NB4 (cell line): ENCODE data around the gene SLC39A5.

Experiments
- DNase-seq: peaks from one replicate; pipeline ENCODE4 v3.0.0; 2010; ENCODE audit warnings: low read depth
- H3K4me3 ChIP-seq: one replicate; pipeline ENCODE4 v1.5.1; 2011; ENCODE audit warnings: mild to moderate bottlenecking, low read depth, low read length, moderate library complexity
- MYC ChIP-seq: IDR thresholded peaks from 2 replicates; pipeline ENCODE4 v1.6.1; 2011; ENCODE audit warnings: low read depth, low read length
- POLR2A ChIP-seq: IDR thresholded peaks from 2 replicates; pipeline ENCODE4 v1.6.1; 2011; ENCODE audit warnings: mild to moderate bottlenecking; ENCODE audit not compliant: insufficient read length; ENCODE audit errors: extremely low read depth
- TF ChIP-seq, protein P1 (sequence below): IDR thresholded peaks from one replicate; pipeline ENCODE4 v1.5.1; 2012; ENCODE audit warnings: low read depth, low read length
- TF ChIP-seq, protein P2 (sequence below): IDR thresholded peaks from 2 replicates; pipeline ENCODE4 v1.6.1; 2011; ENCODE audit warnings: low read depth, low read length

The SLC39A5 gene

DNA sequence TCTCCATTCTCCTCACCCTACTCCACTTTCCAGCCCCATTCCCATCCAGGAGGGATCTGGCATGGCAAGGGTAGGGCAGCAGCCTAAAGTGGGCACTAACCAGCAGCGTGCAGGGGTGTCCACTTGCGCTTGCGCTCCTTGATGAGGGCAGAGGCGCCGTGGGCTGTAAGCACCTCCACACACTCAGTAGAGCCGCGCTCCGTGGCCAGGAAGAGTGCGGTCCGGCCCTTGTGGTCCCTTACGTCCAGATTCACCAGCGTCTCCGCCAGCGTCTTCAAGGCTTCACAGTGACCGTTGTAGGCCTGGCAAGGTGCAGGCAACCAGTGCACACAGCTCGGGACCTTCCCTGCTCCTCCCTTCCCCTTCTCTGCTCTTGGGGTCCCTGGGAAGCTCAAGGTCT is 18.1 kb downstream of the SLC39A5 start:
- no peak overlapping the region for H3K4me3 ChIP-seq
- no peak for DNase-seq
- TF ChIP-seq, protein P1, sequence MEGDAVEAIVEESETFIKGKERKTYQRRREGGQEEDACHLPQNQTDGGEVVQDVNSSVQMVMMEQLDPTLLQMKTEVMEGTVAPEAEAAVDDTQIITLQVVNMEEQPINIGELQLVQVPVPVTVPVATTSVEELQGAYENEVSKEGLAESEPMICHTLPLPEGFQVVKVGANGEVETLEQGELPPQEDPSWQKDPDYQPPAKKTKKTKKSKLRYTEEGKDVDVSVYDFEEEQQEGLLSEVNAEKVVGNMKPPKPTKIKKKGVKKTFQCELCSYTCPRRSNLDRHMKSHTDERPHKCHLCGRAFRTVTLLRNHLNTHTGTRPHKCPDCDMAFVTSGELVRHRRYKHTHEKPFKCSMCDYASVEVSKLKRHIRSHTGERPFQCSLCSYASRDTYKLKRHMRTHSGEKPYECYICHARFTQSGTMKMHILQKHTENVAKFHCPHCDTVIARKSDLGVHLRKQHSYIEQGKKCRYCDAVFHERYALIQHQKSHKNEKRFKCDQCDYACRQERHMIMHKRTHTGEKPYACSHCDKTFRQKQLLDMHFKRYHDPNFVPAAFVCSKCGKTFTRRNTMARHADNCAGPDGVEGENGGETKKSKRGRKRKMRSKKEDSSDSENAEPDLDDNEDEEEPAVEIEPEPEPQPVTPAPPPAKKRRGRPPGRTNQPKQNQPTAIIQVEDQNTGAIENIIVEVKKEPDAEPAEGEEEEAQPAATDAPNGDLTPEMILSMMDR = no peak
- TF ChIP-seq, protein P2, sequence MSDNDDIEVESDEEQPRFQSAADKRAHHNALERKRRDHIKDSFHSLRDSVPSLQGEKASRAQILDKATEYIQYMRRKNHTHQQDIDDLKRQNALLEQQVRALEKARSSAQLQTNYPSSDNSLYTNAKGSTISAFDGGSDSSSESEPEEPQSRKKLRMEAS = no peak

DNA sequence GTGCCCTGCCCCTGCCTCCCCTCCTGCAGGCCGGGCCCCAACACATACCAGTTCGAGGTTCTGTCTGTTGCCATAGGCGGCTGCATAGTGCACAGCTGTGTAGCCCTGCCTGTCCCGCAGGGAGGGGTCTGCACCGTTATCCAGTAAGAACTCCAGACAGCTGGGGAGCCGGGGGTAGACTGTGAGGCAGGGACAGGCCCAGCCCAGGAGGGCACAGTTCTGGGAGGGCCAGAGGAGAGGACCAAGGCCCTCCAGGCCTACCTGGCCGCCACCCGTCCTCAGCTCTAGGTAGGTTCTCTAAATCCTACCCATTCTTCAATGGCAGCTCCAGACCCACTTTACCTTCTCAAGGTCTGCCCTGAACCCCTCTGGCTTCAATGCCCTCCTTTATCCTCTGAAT is 18.9 kb downstream of the SLC39A5 start:
- no peak overlapping the region for H3K4me3 ChIP-seq
- TF ChIP-seq, protein P1 = no peak
- no peak for TF ChIP-seq POLR2A
- no peak for TF ChIP-seq MYC
- TF ChIP-seq, protein P2 = no peak
- no peak for DNase-seq

DNA sequence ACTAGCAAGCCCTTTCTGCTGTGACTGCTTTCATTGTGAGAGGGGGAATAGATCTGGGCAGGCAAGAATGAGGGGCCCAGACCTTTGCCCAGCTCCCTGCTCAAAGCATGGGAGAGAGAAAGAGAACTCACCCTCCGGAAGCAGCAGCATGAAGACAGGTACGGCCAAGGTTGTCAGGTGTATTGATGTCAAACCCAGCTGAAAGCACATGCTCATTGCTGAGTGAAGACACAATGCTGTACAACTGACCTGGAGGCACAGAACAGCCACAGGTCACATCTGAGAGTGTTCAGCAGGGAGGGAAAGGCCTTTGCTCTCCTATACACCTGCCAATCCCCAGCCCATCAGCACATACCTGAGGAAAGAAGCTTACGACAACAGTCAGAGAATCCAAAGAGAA is 22.8 kb downstream of the SLC39A5 start:
- TF ChIP-seq MYC (no peak), POLR2A (no peak)
- TF ChIP-seq, protein P1 = no peak
- TF ChIP-seq, protein P2 = no peak
- no peak for DNase-seq
- H3K4me3 ChIP-seq = no peak overlapping the region

GRCh38 chr12:56253091-56253490 is 23.2 kb downstream of the SLC39A5 start:
- no peak overlapping the region for H3K4me3 ChIP-seq
- no peak for DNase-seq
- TF ChIP-seq, protein P2 = no peak
- TF ChIP-seq MYC (no peak), POLR2A (no peak)
- TF ChIP-seq, protein P1 = no peak

DNA sequence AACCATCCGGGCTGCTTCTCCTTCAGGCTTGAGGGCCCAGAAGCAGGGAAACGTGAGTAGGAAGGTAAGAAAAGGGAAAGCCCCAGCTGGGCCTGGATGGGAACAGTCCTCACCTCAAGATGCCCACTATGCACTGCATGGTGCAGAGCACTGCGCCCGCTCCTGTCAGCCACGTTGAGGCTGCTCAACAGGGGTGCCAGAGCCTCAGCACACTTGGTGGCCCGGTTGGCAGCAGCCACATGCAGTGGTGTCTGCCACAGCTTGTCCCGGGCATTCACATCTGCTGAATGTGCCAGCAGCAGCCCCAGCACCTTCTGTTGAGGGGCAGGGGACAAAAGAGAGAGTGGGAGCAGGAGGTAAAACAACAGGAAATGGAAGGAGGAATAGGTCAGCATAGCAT is 25.8 kb downstream of the SLC39A5 start:
- DNase-seq = no peak
- TF ChIP-seq, protein P1 = no peak
- no peak overlapping the region for H3K4me3 ChIP-seq

GRCh38 chr12:56256326-56256960 is 26.6 kb downstream of the SLC39A5 start:
- DNase-seq = peak; percentile 42
- TF ChIP-seq, protein P2 = no peak
- TF ChIP-seq POLR2A = no peak
- no peak overlapping the region for H3K4me3 ChIP-seq
